NCI-H774 (cell line): ENCODE data around the gene GALNT2.

Source experiments
- DNase-seq: peaks from one replicate; lab custom pipeline; 2025; lab: John Stamatoyannopoulos, UW

The GALNT2 gene

GRCh38 chr1:230050973-230051735 is 15.9 kb upstream of the GALNT2 start:
- peak; percentile 42 for DNase-seq

DNA sequence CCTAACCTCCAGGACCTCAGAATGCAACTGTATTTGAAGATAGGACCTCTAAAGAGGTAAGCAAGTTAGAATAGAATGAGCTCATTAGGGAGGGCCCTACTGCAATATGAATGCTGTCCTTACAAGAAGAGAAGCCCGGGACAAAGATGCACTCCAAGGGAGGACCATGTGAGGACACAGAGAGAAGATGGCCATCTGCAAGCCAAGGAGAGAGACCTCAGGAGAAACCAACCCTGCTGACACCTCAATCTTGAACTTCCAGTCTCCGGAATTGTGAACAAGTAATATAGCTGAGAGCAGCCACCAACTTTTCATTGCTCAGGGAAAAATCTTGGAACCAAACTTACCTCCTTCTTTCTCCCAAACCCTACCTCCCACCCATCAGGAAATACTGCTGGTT is 15.0 kb upstream of the GALNT2 start:
- DNase-seq: no peak

DNA sequence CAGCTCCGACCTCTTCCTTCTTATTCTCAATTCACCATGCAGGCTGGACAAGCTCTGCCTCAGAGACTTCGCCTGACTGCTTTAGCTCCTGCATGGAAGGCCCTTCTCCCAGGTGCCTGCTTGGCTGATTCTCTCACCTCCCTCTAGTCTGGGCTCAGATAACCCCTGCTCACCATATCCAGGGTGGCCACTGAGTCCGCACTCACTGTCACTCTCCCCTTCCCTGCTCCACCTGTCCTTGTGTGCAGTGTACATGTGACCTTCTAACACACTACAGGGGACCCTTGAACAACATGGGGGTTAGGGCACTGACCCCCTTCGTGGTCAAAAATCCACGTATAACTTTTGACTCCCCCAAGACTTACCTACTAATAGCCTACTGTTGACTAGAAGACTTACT is 14.4 kb upstream of the GALNT2 start:
- DNase-seq: no peak

- no peak for DNase-seq
Measured at GRCh38 chr1:230054092-230054749, 12.8 kb upstream of the GALNT2 start.

DNA sequence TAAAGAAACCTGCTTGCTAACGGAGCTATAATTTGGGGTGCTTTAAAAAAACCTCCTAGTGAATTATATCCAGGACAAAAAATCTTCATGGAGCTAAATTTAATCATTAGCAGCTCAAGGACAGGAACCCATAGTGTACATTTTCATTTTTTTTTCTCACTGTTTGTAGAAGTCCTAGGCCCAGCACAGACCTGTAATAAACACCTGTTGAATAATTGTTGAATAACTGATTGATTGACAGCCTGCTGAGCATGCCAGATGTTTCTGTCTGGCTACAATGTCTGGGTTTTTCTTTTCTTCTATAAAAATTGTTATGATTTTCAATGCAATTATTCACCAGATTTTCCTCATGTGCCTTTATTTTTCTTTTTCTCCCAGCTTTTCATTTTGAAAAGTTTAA is 10.9 kb upstream of the GALNT2 start:
- DNase-seq: peak; percentile 30

- DNase-seq: no peak
Measured at GRCh38 chr1:230057100-230057499, 9.9 kb upstream of the GALNT2 start.

- no peak for DNase-seq
Measured at GRCh38 chr1:230057681-230058565, 9.1 kb upstream of the GALNT2 start.

GRCh38 chr1:230058626-230059025 is 8.4 kb upstream of the GALNT2 start:
- DNase-seq: no peak

DNA sequence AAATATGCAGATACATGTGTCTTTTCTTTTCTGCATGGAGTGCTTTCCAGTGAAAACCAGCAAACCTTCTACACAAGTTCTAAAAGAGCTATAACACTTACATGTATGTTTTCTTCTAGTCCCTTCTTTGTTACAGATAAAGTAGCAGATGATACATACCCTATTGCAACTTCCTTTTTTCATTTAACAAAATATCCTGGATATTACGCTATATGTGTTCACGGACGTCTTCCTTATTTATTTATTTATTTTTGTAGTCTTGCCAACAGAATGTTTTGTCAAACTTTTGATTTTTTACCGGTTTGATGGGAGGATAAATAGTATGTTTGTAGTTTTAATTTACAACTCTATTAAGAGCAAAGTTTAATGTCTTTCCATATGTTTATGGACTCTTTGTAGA is 5.2 kb upstream of the GALNT2 start:
- no peak for DNase-seq

GRCh38 chr1:230062521-230062920 is 4.5 kb upstream of the GALNT2 start:
- DNase-seq: no peak

GRCh38 chr1:230064283-230064682 is 2.8 kb upstream of the GALNT2 start:
- DNase-seq: no peak

- DNase-seq: no peak
Measured at GRCh38 chr1:230065161-230065560, 1.9 kb upstream of the GALNT2 start.

DNA sequence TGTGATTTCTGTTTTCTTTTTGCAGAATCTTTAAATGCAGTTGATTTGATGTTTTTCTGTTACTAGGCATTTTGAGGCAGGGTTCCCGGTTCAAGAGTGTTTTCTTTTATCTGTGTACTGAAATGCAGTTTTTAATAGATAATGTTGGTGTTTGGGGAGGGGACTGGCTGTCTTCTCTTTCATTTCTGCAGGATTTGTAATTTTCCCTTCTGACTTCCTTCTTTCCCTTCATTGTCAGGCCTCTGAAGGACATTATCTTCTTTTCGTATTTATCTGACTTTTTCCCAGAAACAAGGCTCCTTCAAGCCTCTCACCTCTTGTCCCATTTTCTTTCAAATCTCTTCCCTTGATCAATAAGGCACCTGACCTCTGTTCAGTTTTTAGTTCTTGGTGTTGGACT is 1.5 kb upstream of the GALNT2 start:
- no peak for DNase-seq

- no peak for DNase-seq
Measured at GRCh38 chr1:230066031-230066430, 1.0 kb upstream of the GALNT2 start.

DNA sequence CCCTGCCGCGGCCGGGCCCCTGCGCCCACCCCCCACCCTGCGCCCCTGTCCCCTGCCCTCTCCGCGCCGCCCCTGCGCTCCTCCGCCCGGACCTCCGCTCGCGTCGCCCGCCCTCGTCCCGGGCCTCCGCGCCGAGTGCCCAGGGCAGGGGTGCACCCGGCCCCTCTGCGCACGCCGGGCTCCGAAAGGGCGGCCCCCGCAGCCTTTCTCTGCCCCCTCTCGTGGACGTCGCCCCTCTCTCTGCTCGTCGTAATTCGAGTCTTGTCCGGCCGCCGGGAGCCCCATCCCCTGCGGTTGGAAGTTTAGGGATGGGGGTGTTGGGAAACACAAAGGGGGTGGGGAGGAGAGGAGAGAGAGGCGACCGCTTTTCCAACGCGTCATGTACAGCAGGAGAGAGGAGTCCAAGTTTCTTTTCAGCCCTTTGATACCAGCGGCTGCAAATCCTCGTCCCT is 407 bp downstream of the GALNT2 start:
- no peak for DNase-seq

DNA sequence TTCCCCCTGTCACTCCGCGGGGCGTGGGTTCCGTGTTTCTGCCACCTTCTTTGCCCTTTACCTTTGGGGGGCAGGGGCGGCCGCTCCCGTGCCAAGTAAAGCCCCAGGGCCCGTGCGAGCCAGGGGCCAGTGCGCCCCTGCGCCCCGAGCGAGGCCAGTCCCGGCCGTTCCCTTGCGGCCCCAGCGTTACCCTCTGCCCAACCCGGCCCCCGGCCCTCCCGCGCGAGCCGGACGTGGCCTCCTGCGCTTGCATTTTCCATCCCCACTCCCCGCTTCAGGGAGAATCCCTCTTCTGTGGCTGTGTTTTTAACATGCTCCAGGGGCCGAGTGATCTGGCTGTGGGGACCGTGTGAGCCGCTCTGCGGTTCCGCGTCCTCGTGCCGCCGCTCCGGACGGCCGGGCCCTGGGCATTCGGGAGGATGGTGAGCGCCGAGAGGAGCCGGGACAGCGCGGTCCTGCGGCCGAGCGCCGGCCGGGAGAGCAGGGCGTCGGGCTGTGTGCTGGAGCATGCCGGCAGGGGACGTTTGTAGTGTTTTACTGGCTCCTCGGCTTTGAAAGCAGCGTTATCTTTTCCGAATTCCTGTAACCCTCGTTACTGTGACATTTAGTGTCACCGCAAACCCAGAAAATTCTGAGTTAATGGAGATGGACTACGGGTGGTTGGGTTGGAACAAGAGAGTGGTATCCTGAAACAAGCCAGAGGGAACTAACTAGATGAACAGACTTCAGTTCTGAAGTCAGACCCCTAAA is 1.0 kb downstream of the GALNT2 start:
- no peak for DNase-seq

- no peak for DNase-seq
Measured at GRCh38 chr1:230068621-230068873, 1.5 kb downstream of the GALNT2 start.

GRCh38 chr1:230068952-230069684 is 2.1 kb downstream of the GALNT2 start:
- DNase-seq: no peak

GRCh38 chr1:230069796-230070195 is 2.8 kb downstream of the GALNT2 start:
- no peak for DNase-seq

GRCh38 chr1:230070321-230071208 is 3.5 kb downstream of the GALNT2 start:
- DNase-seq: no peak

GRCh38 chr1:230071316-230071715 is 4.3 kb downstream of the GALNT2 start:
- DNase-seq: no peak
